CD4-positive, alpha-beta T cell treated with Interleukin-4 for 4 hours (primary cell): ENCODE results near the gene LMAN2.

Experiments
- DNase-seq: peaks from one replicate; pipeline ENCODE4 v3.0.0-alpha.2; 2020

LMAN2 gene

GRCh38 chr5:177303925-177304391 lies 47.5 kb downstream of the LMAN2 start:
- DNase-seq, result no peak

- DNase-seq, result peak; percentile 81
These were observed 48.1 kb downstream of the LMAN2 start, which contains the start of the genes PRELID1 and RAB24 for GRCh38 chr5:177303121-177303924. Gene PRELID1 (plus strand): TSS chr5:177303799. CDS start chr5:177303986, 187 bp downstream. Gene RAB24 (minus strand): TSS chr5:177303719. CDS start chr5:177303288, 431 bp downstream.

- DNase-seq, result no peak
These were observed 48.9 kb downstream of the LMAN2 start for GRCh38 chr5:177302354-177303110.

- peak; percentile 41 for DNase-seq
These were observed 49.8 kb downstream of the LMAN2 start for GRCh38 chr5:177301503-177302165.

- no peak for DNase-seq
These were observed 50.5 kb downstream of the LMAN2 start for GRCh38 chr5:177300951-177301350.

- DNase-seq, result peak; percentile 71
These were observed 51.1 kb downstream of the LMAN2 start for GRCh38 chr5:177300236-177300880.

GRCh38 chr5:177299697-177300096 lies 51.8 kb downstream of the LMAN2 start:
- no peak for DNase-seq

GRCh38 chr5:177297922-177298321 lies 53.5 kb downstream of the LMAN2 start:
- no peak for DNase-seq

- DNase-seq, result no peak
These were observed 54.9 kb downstream of the LMAN2 start for GRCh38 chr5:177296581-177296980.

- no peak for DNase-seq
These were observed 55.5 kb downstream of the LMAN2 start for GRCh38 chr5:177295924-177296323.

GRCh38 chr5:177294632-177295031 lies 56.8 kb downstream of the LMAN2 start:
- DNase-seq, result no peak

- DNase-seq, result no peak
These were observed 57.5 kb downstream of the LMAN2 start for GRCh38 chr5:177293819-177294581.

- DNase-seq, result no peak
These were observed 59.7 kb downstream of the LMAN2 start for GRCh38 chr5:177291735-177292134.

- DNase-seq, result no peak
These were observed 60.5 kb downstream of the LMAN2 start for GRCh38 chr5:177290816-177291596.

GRCh38 chr5:177288191-177288590 lies 63.3 kb downstream of the LMAN2 start:
- DNase-seq, result no peak
